ENCODE results near the gene TMEM208.

Gene TMEM208

GRCh38 chr16:67209565-67209964 lies 17.4 kb upstream of the TMEM208 start:
- DNase-seq, result no peak
- ATAC-seq, result no peak

GRCh38 chr16:67210069-67210937 lies 16.6 kb upstream of the TMEM208 start:
- ATAC-seq, result no peak

GRCh38 chr16:67211674-67212073 lies 15.3 kb upstream of the TMEM208 start:
- ATAC-seq (no peak), DNase-seq (no peak)

More at GRCh38 chr16:67210069-67210937, 16.6 kb upstream of the TMEM208 start:
- DNase-seq, result no peak

- ATAC-seq, result no peak
- no peak for DNase-seq
These were observed 14.2 kb upstream of the TMEM208 start for GRCh38 chr16:67212766-67213165.

- DNase-seq (no peak), ATAC-seq (no peak)
These were observed 13.5 kb upstream of the TMEM208 start for GRCh38 chr16:67213197-67214019.

GRCh38 chr16:67215706-67216105 lies 11.2 kb upstream of the TMEM208 start:
- ATAC-seq, result no peak
- no peak for DNase-seq

- DNase-seq (no peak), ATAC-seq (no peak)
These were observed 10.1 kb upstream of the TMEM208 start for GRCh38 chr16:67216612-67217490.

GRCh38 chr16:67223992-67224391 lies 2.9 kb upstream of the TMEM208 start:
- ATAC-seq (no peak), DNase-seq (no peak)

GRCh38 chr16:67226295-67226803 lies 581 bp upstream of the TMEM208 start:
- ATAC-seq (no peak), DNase-seq (no peak)

GRCh38 chr16:67227567-67227921 lies 614 bp downstream of the TMEM208 start:
- ATAC-seq, result no peak

GRCh38 chr16:67228034-67228785 lies 1.3 kb downstream of the TMEM208 start:
- ATAC-seq, result no peak
- DNase-seq, result no peak

More at GRCh38 chr16:67227567-67227921, 614 bp downstream of the TMEM208 start:
- DNase-seq, result no peak

GRCh38 chr16:67228905-67229304 lies 2.0 kb downstream of the TMEM208 start:
- DNase-seq (no peak), ATAC-seq (no peak)

- no peak for ATAC-seq
- DNase-seq, result no peak
These were observed 3.2 kb downstream of the TMEM208 start for GRCh38 chr16:67229906-67230808.

GRCh38 chr16:67230809-67231660 lies 4.1 kb downstream of the TMEM208 start:
- ATAC-seq, result no peak
- DNase-seq, result no peak

- DNase-seq, result no peak
- ATAC-seq, result no peak
These were observed 6.7 kb downstream of the TMEM208 start for GRCh38 chr16:67233596-67233995.

- no peak for ATAC-seq
- DNase-seq, result no peak
These were observed 7.3 kb downstream of the TMEM208 start for GRCh38 chr16:67234180-67234597.

GRCh38 chr16:67235816-67236562 lies 9.1 kb downstream of the TMEM208 start:
- DNase-seq (no peak), ATAC-seq (no peak)
